Skin of body (tissue), 2 donors: Measurements from ENCODE around the gene TANGO6. TPM values are rescaled to one million over a fixed set of nuclear protein-coding genes. Genes with fewer than 3 reads are reported as not detected.

Source experiments
- DNase-seq: peaks from one replicate; lab custom pipeline; 2025; lab: John Stamatoyannopoulos, UW
- total RNA-seq: library from RNA; depleted of rRNA; stranded (reverse); fragments of >200 nt; gene quantifications from one replicate; pipeline ENCODE4 v1.2.3, GENCODE V29; 2014

Gene TANGO6
- total RNA-seq, 1 donor from 2014 or later, result 11.5 TPM

GRCh38 chr16:68907297-68907696, 64.0 kb downstream of the TANGO6 start:
- no peak for DNase-seq

GRCh38 chr16:68907781-68908181, 64.5 kb downstream of the TANGO6 start:
- no peak for DNase-seq

GRCh38 chr16:68909099-68909733, 65.9 kb downstream of the TANGO6 start:
- no peak for DNase-seq

GRCh38 chr16:68910051-68910450, 66.7 kb downstream of the TANGO6 start:
- no peak for DNase-seq

GRCh38 chr16:68915589-68915988, 72.3 kb downstream of the TANGO6 start:
- no peak for DNase-seq

GRCh38 chr16:68917541-68917940, 74.2 kb downstream of the TANGO6 start:
- DNase-seq, result no peak

- no peak for DNase-seq
Observed at GRCh38 chr16:68920349-68920748, 77.0 kb downstream of the TANGO6 start.

GRCh38 chr16:68921637-68922036, 78.3 kb downstream of the TANGO6 start:
- DNase-seq, result no peak

GRCh38 chr16:68923116-68923515, 79.8 kb downstream of the TANGO6 start:
- no peak for DNase-seq

- no peak for DNase-seq
Observed at GRCh38 chr16:68927018-68927417, 83.7 kb downstream of the TANGO6 start.

GRCh38 chr16:68931196-68931595, 87.9 kb downstream of the TANGO6 start:
- DNase-seq, result no peak

GRCh38 chr16:68934402-68934801, 91.1 kb downstream of the TANGO6 start:
- DNase-seq, result no peak

- DNase-seq, result no peak
Observed at GRCh38 chr16:68935008-68935407, 91.7 kb downstream of the TANGO6 start.

GRCh38 chr16:68936736-68937631, 93.7 kb downstream of the TANGO6 start:
- peak; percentile 8 for DNase-seq

GRCh38 chr16:68939692-68940320, 96.5 kb downstream of the TANGO6 start:
- DNase-seq, result no peak

- DNase-seq, result no peak
Observed at GRCh38 chr16:68940816-68941215, 97.5 kb downstream of the TANGO6 start.

GRCh38 chr16:68943961-68944360, 100.6 kb downstream of the TANGO6 start:
- DNase-seq, result no peak

- DNase-seq, result no peak
Observed at GRCh38 chr16:68948230-68948910, 105.0 kb downstream of the TANGO6 start.

GRCh38 chr16:68951991-68952877, 108.9 kb downstream of the TANGO6 start:
- DNase-seq, result no peak

- DNase-seq, result no peak
Observed at GRCh38 chr16:68954911-68955635, 111.7 kb downstream of the TANGO6 start.
